Measurements from ENCODE around the gene CYP4F11. TPM values are rescaled to one million over a fixed set of nuclear protein-coding genes. Genes with fewer than 3 reads are reported as not detected.

Gene CYP4F11
- total and polyA plus RNA-seq, 2 experiments from 2014 or later, result not detected

DNA sequence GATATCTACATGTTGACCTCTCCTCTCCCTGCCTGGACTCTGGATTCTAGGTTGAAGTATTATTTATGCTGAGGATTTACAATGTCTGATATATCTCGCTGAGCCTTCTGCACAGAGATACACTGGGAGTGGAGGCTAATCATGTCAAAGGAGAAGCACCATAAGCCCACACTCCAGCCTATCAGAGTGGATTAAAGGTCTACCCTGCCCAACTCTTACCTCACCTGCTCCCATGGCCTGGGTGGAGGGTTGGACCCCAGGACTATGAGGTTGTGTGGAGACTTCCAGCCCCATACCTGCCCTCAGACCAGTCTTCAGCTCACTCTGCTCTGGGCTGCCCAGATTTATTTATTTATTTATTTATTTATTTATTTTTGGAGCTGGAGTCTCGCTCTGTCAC, 29.9 kb upstream of the CYP4F11 start:
- H3K9me3 Mint-ChIP-seq, result peaks cover 90% of the 10 kb centered on the region
- Histone ChIP-seq H3K4me3 (no peak overlapping the region), H3K36me3 (ENCODE audit: insufficient read depth) (no peaks in the 10 kb centered on the region), H3K27me3 (ENCODE audit: insufficient read depth) (no peaks in the 10 kb centered on the region), H3K4me1 (ENCODE audit: insufficient read depth) (no peaks in the 10 kb centered on the region), H3F3A (replicated peaks; ENCODE audit: low read depth) (no peaks in the 10 kb centered on the region), H2AFZ (no peak overlapping the region), H4K20me1 (replicated peaks; ENCODE audit: insufficient read depth) (no peaks in the 10 kb centered on the region), H3K9me2 (ENCODE audit: insufficient read depth) (no peaks in the 10 kb centered on the region), H3K79me2 (replicated peaks; ENCODE audit: insufficient read depth) (no peaks in the 10 kb centered on the region), H3K4me2 (no peak overlapping the region), H3K27ac (ENCODE audit: low read depth) (no peak overlapping the region)
- DNase-seq (ENCODE audit: low spot score) (no peak), ATAC-seq (no peak)
- H3K27me3 Mint-ChIP-seq (ENCODE audit: insufficient read depth, low read depth, poor library complexity), result peaks cover 3% of the 10 kb centered on the region
- H3K27ac Mint-ChIP-seq, result no peak overlapping the region
- H3K4me1 Mint-ChIP-seq, result no peaks in the 10 kb centered on the region
- TF ChIP-seq, protein P1, sequence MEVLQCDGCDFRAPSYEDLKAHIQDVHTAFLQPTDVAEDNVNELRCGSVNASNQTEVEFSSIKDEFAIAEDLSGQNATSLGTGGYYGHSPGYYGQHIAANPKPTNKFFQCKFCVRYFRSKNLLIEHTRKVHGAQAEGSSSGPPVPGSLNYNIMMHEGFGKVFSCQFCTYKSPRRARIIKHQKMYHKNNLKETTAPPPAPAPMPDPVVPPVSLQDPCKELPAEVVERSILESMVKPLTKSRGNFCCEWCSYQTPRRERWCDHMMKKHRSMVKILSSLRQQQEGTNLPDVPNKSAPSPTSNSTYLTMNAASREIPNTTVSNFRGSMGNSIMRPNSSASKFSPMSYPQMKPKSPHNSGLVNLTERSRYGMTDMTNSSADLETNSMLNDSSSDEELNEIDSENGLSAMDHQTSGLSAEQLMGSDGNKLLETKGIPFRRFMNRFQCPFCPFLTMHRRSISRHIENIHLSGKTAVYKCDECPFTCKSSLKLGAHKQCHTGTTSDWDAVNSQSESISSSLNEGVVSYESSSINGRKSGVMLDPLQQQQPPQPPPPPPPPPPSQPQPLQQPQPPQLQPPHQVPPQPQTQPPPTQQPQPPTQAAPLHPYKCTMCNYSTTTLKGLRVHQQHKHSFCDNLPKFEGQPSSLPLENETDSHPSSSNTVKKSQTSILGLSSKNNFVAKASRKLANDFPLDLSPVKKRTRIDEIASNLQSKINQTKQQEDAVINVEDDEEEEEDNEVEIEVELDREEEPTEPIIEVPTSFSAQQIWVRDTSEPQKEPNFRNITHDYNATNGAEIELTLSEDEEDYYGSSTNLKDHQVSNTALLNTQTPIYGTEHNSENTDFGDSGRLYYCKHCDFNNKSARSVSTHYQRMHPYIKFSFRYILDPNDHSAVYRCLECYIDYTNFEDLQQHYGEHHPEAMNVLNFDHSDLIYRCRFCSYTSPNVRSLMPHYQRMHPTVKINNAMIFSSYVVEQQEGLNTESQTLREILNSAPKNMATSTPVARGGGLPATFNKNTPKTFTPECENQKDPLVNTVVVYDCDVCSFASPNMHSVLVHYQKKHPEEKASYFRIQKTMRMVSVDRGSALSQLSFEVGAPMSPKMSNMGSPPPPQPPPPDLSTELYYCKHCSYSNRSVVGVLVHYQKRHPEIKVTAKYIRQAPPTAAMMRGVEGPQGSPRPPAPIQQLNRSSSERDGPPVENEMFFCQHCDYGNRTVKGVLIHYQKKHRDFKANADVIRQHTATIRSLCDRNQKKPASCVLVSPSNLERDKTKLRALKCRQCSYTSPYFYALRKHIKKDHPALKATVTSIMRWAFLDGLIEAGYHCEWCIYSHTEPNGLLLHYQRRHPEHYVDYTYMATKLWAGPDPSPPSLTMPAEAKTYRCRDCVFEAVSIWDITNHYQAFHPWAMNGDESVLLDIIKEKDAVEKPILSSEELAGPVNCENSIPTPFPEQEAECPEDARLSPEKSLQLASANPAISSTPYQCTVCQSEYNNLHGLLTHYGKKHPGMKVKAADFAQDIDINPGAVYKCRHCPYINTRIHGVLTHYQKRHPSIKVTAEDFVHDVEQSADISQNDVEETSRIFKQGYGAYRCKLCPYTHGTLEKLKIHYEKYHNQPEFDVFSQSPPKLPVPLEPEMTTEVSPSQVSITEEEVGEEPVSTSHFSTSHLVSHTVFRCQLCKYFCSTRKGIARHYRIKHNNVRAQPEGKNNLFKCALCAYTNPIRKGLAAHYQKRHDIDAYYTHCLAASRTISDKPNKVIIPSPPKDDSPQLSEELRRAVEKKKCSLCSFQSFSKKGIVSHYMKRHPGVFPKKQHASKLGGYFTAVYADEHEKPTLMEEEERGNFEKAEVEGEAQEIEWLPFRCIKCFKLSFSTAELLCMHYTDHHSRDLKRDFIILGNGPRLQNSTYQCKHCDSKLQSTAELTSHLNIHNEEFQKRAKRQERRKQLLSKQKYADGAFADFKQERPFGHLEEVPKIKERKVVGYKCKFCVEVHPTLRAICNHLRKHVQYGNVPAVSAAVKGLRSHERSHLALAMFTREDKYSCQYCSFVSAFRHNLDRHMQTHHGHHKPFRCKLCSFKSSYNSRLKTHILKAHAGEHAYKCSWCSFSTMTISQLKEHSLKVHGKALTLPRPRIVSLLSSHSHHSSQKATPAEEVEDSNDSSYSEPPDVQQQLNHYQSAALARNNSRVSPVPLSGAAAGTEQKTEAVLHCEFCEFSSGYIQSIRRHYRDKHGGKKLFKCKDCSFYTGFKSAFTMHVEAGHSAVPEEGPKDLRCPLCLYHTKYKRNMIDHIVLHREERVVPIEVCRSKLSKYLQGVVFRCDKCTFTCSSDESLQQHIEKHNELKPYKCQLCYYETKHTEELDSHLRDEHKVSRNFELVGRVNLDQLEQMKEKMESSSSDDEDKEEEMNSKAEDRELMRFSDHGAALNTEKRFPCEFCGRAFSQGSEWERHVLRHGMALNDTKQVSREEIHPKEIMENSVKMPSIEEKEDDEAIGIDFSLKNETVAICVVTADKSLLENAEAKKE (CRISPR knock-in tag; IDR thresholded peaks at IDR 0.05), result no peak
- TF ChIP-seq, protein P2, sequence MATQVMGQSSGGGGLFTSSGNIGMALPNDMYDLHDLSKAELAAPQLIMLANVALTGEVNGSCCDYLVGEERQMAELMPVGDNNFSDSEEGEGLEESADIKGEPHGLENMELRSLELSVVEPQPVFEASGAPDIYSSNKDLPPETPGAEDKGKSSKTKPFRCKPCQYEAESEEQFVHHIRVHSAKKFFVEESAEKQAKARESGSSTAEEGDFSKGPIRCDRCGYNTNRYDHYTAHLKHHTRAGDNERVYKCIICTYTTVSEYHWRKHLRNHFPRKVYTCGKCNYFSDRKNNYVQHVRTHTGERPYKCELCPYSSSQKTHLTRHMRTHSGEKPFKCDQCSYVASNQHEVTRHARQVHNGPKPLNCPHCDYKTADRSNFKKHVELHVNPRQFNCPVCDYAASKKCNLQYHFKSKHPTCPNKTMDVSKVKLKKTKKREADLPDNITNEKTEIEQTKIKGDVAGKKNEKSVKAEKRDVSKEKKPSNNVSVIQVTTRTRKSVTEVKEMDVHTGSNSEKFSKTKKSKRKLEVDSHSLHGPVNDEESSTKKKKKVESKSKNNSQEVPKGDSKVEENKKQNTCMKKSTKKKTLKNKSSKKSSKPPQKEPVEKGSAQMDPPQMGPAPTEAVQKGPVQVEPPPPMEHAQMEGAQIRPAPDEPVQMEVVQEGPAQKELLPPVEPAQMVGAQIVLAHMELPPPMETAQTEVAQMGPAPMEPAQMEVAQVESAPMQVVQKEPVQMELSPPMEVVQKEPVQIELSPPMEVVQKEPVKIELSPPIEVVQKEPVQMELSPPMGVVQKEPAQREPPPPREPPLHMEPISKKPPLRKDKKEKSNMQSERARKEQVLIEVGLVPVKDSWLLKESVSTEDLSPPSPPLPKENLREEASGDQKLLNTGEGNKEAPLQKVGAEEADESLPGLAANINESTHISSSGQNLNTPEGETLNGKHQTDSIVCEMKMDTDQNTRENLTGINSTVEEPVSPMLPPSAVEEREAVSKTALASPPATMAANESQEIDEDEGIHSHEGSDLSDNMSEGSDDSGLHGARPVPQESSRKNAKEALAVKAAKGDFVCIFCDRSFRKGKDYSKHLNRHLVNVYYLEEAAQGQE (IDR thresholded peaks at IDR 0.05; ENCODE audit: unreplicated experiment), result no peak
- no peak for TF ChIP-seq JUNB (IDR thresholded peaks at IDR 0.05; ENCODE audit: unreplicated experiment)
- TF ChIP-seq POLR2AphosphoS5 (IDR thresholded peaks at IDR 0.05; ENCODE audit: low read depth), result no peak
- TF ChIP-seq ZNF331 (CRISPR knock-in tag; IDR thresholded peaks at IDR 0.05; ENCODE audit: low read depth), result no peak
- TF ChIP-seq, protein P3, sequence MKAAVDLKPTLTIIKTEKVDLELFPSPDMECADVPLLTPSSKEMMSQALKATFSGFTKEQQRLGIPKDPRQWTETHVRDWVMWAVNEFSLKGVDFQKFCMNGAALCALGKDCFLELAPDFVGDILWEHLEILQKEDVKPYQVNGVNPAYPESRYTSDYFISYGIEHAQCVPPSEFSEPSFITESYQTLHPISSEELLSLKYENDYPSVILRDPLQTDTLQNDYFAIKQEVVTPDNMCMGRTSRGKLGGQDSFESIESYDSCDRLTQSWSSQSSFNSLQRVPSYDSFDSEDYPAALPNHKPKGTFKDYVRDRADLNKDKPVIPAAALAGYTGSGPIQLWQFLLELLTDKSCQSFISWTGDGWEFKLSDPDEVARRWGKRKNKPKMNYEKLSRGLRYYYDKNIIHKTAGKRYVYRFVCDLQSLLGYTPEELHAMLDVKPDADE (IDR thresholded peaks at IDR 0.05), result no peak
- no peak for TF ChIP-seq EZH2 (IDR thresholded peaks at IDR 0.05; ENCODE audit: low read depth, unreplicated experiment)
- TF ChIP-seq NANOG (IDR thresholded peaks at IDR 0.05; ENCODE audit: borderline replicate concordance), result no peak
- TF ChIP-seq STAT1 (IDR thresholded peaks at IDR 0.05; ENCODE audit: unreplicated experiment), result no peak
- peaks cover 27% of the 10 kb centered on the region; the same call in 2 of the 3 replicates for H3K36me3 Mint-ChIP-seq (ENCODE audit: low read depth)
- no peak overlapping the region for H3K4me3 Mint-ChIP-seq

Data from GM23338 (cell line).